VCaP (cell line): ENCODE results near the gene TMEM187.

Experiments used
- H3K27ac ChIP-seq: fragments of 450-650 bp; 2 replicates; pipeline ENCODE4 v1.5.1; 2017
- CTCF ChIP-seq: fragments of 450-650 bp; conservative IDR thresholded peaks from 2 replicates; pipeline ENCODE4 v1.5.1; 2017; ENCODE audit warnings: mild to moderate bottlenecking, moderate library complexity

TMEM187 gene

GRCh38 chrX:154018518-154019060, 46.0 kb downstream of the TMEM187 start:
- TF ChIP-seq CTCF = no peak
- peak overlapping the region; percentile 91 for H3K27ac ChIP-seq

- H3K27ac ChIP-seq = peak overlapping the region; percentile 91
- TF ChIP-seq CTCF = no peak
Observed at GRCh38 chrX:154019061-154019621, 46.6 kb downstream of the TMEM187 start.

GRCh38 chrX:154019633-154020528, 47.3 kb downstream of the TMEM187 start, which contains the start of gene IRAK1:
IRAK1 (minus strand) TSS chrX:154019902; CDS start chrX:154019812, 90 bp downstream.
- TF ChIP-seq CTCF = no peak; the same call in 1 of the 2 replicates
- peak within 1 kb of the TSS; percentile 91 for H3K27ac ChIP-seq

GRCh38 chrX:154020536-154021115, 48.1 kb downstream of the TMEM187 start:
- H3K27ac ChIP-seq = peak overlapping the region; percentile 91
- no peak for TF ChIP-seq CTCF

- peak overlapping the region; percentile 91 for H3K27ac ChIP-seq
- no peak for TF ChIP-seq CTCF
Observed at GRCh38 chrX:154021131-154021611, 48.6 kb downstream of the TMEM187 start.

GRCh38 chrX:154022108-154022507, 49.6 kb downstream of the TMEM187 start:
- no peak overlapping the region; the same call in 1 of the 2 replicates for H3K27ac ChIP-seq
- TF ChIP-seq CTCF = no peak
